K562 (cell line): ENCODE measurements around the gene RSBN1L. TPM values are rescaled to one million over a fixed set of nuclear protein-coding genes. Genes with fewer than 3 reads are reported as not detected.

Source experiments
- ARID4B ChIP-seq: sonication (generic); formaldehyde crosslinking; IDR thresholded peaks from 2 replicates; pipeline ENCODE4 v1.8.0; 2022; ENCODE audit warnings: mild to moderate bottlenecking, missing genetic modification reagents
- ATF4 ChIP-seq: fragments of 450-650 bp; formaldehyde crosslinking; IDR thresholded peaks from 2 replicates; pipeline ENCODE4 v1.4.0; 2022; ENCODE audit warnings: mild to moderate bottlenecking, moderate library complexity
- EGR1 ChIP-seq: fragments of 450-650 bp; conservative IDR thresholded peaks from 2 replicates; pipeline ENCODE4 v1.6.1; 2017; ENCODE audit warnings: mild to moderate bottlenecking
- HDAC1 ChIP-seq, 2 experiments: fragments of 450-650 bp; IDR thresholded peaks; 2 replicates each; pipeline ENCODE4 v1.6.1; 2016 to 2017; ENCODE audit warnings: inconsistent platforms in 1 of 2, mild to moderate bottlenecking in 1 of 2, moderate library complexity in 1 of 2
- HDGF ChIP-seq: fragments of 450-650 bp; IDR thresholded peaks from 2 replicates; pipeline ENCODE4 v1.6.1; 2016
- KAT7 ChIP-seq: sonication (generic); formaldehyde crosslinking; IDR thresholded peaks from 2 replicates; pipeline ENCODE4 v1.8.0; 2022; ENCODE audit warnings: missing genetic modification reagents, mild to moderate bottlenecking, borderline replicate concordance
- LEF1 ChIP-seq: fragments of 450-650 bp; IDR thresholded peaks from 2 replicates; pipeline ENCODE4 v1.6.1; 2016; ENCODE audit warnings: mild to moderate bottlenecking
- MBD2 ChIP-seq: sonication (generic); IDR thresholded peaks from 2 replicates; pipeline ENCODE4 v1.6.1; 2016; ENCODE audit warnings: low read depth, borderline replicate concordance
- NCOA1 ChIP-seq: fragments of 450-650 bp; IDR thresholded peaks from 2 replicates; pipeline ENCODE4 v1.6.1; 2016; ENCODE audit warnings: low read depth
- TSHZ1 ChIP-seq: fragments of 250-450 bp; sonication (Bioruptor Pico); IDR thresholded peaks from 2 replicates; pipeline ENCODE4 v1.4.0; 2020; ENCODE audit warnings: mild to moderate bottlenecking, moderate library complexity
- WHSC1 ChIP-seq: IDR thresholded peaks from one replicate; pipeline ENCODE4 v1.6.1; 2012; ENCODE audit warnings: low read length, control low read depth, inconsistent platforms
- XRCC3 ChIP-seq: fragments of 450-650 bp; IDR thresholded peaks from 2 replicates; pipeline ENCODE4 v1.6.1; 2017; ENCODE audit warnings: mild to moderate bottlenecking, moderate library complexity
- XRCC4 ChIP-seq: IDR thresholded peaks from one replicate; pipeline ENCODE4 v1.6.1; 2011; ENCODE audit not compliant: insufficient read depth, insufficient read length; ENCODE audit errors: extremely low read depth
- ZBTB34 ChIP-seq: fragments of 250-450 bp; sonication (Bioruptor Pico); IDR thresholded peaks from 2 replicates; pipeline ENCODE4 v1.8.0; 2021; ENCODE audit warnings: mild to moderate bottlenecking, moderate library complexity
- ZNF436 ChIP-seq: fragments of 250-450, 450-650 bp; sonication (Bioruptor Pico); formaldehyde crosslinking; IDR thresholded peaks from 2 replicates; pipeline ENCODE4 v1.7.0; 2020; ENCODE audit warnings: mild to moderate bottlenecking
- ZNF507 ChIP-seq: conservative IDR thresholded peaks from 2 replicates; pipeline ENCODE4 v1.6.1; 2017; ENCODE audit warnings: missing genetic modification characterization, missing compliant biosample characterization
- polyA plus RNA-seq, 8 experiments: library from polyadenylated mRNA; depleted of rRNA in 4 of 8; stranded (reverse) in 5 of 8; unstranded in 3 of 8; fragments of >200 nt; fragmentation: Nextera tagmentation in 2 of 8; fragmentation: Illumina TruSeq in 1 of 8; extraction: Ambion mirVana in 2 of 8; extraction: Trizol in 1 of 8; gene quantifications; 2 replicates each; pipeline versions ENCODE4 v1.2.1 to v1.2.3, GENCODE V29; 2011 to 2014; ENCODE audit warnings: inconsistent platforms in 1 of 8, missing spikeins in 1 of 8
- total RNA-seq, 7 experiments: library from RNA; depleted of rRNA in 6 of 7; stranded (reverse); fragments of >200 nt in 6 of 7; fragmentation: Illumina TruSeq in 2 of 7; extraction: Trizol in 2 of 7; gene quantifications; 2 replicates each; pipeline versions ENCODE4 v1.2.1 to v1.2.3, GENCODE V29; 2011 to 2021; ENCODE audit warnings: low replicate concordance in 1 of 7

The RSBN1L gene
- total and polyA plus RNA-seq, 9 of the 15 experiments (the other 6 are each of a cell fraction or from before 2014, with no cell fraction given) = 6.2 to 35.2 (median 20.1) TPM

- TF ChIP-seq HDAC1 (IDR thresholded peaks at IDR 0.05) (peak in 1 of 2 experiments; percentile 70; a peak in 1 of 4 replicates), EGR1 (peak; percentile 78), ARID4B (CRISPR knock-in tag) (no peak), ZNF436 (CRISPR knock-in tag) (no peak), NCOA1 (no peak), MBD2 (no peak), ATF4 (CRISPR knock-in tag) (0 out of 2 replicates have a peak, but pooled peaks have one; percentile 16), WHSC1 (no peak), XRCC3 (no peak), HDGF (no peak), LEF1 (no peak), XRCC4 (no peak), TSHZ1 (CRISPR knock-in tag) (no peak), KAT7 (CRISPR knock-in tag) (no peak), ZBTB34 (no peak), ZNF507 (no peak)
Observed at GRCh38 chr7:77800158-77800557, 103.9 kb downstream of the RSBN1L start (continued).
